IMR-90 (cell line): ENCODE data around the gene PLEKHG4.

Source experiments
- CEBPB ChIP-seq: IDR thresholded peaks from 2 replicates; pipeline ENCODE4 v1.6.1; 2012; ENCODE audit warnings: low read depth, low read length, improper control_type of control experiment
- CTCF ChIP-seq: conservative IDR thresholded peaks from 2 replicates; pipeline ENCODE4 v1.5.1; 2012; ENCODE audit warnings: mild to moderate bottlenecking, low read depth, low read length, improper control_type of control experiment
- ELK1 ChIP-seq: fragments of 150-350 bp; IDR thresholded peaks from 2 replicates; pipeline ENCODE4 v1.6.1; 2016; ENCODE audit warnings: low read depth, mild to moderate bottlenecking, low read length, moderate library complexity, borderline replicate concordance
- FOS ChIP-seq: fragments of 150-350 bp; IDR thresholded peaks from 2 replicates; pipeline ENCODE4 v1.6.1; 2016; ENCODE audit warnings: low read depth, low read length
- MAFK ChIP-seq: IDR thresholded peaks from 2 replicates; pipeline ENCODE4 v1.6.1; 2012; ENCODE audit warnings: low read depth, low read length, improper control_type of control experiment
- NFE2L2 ChIP-seq: fragments of 150-350 bp; IDR thresholded peaks from 2 replicates; pipeline ENCODE4 v1.6.1; 2016; ENCODE audit warnings: low read depth, mild to moderate bottlenecking, low read length
- POLR2A ChIP-seq: IDR thresholded peaks from 2 replicates; pipeline ENCODE4 v1.6.1; 2012; ENCODE audit warnings: mild to moderate bottlenecking, low read depth, low read length
- RAD21 ChIP-seq: IDR thresholded peaks from 2 replicates; pipeline ENCODE4 v1.6.1; 2012; ENCODE audit warnings: low read length, improper control_type of control experiment

GRCh38 chr16:67244387-67245185 lies 34.7 kb upstream of the PLEKHG4 start:
- TF ChIP-seq CTCF = no peak
- no peak for TF ChIP-seq ELK1
- TF ChIP-seq POLR2A = peak; percentile 60; the same call in 1 of the 2 replicates
- TF ChIP-seq CEBPB = no peak
- TF ChIP-seq MAFK = no peak
- no peak for TF ChIP-seq NFE2L2
- peak; percentile 69 for TF ChIP-seq FOS
- TF ChIP-seq RAD21 = 0 out of 2 replicates have a peak, but pooled peaks have one; percentile 3
